Neutrophil (primary cell): ENCODE measurements around the gene ZNF804A.

Experiments
- H3K27ac ChIP-seq: fragments of 200-600 bp; sonication (generic); 2 replicates; pipeline ENCODE4 v1.5.1; 2016; ENCODE audit warnings: mild to moderate bottlenecking, moderate library complexity
- H3K27me3 ChIP-seq: fragments of 200-600 bp; sonication (generic); 2 replicates; pipeline ENCODE4 v1.6.0; 2016; ENCODE audit warnings: mild to moderate bottlenecking
- H3K36me3 ChIP-seq: fragments of 200-600 bp; sonication (generic); 2 replicates; pipeline ENCODE4 v1.5.1; 2017
- H3K4me1 ChIP-seq, 2 experiments: fragments of 200-600 bp in 1 of 2; sonication (generic) in 1 of 2; 1 replicate in 1 of 2; 2 replicates in 1 of 2; pipeline versions ENCODE4 v1.5.1 to v1.6.1; 2013 to 2016; ENCODE audit warnings: low read depth in 1 of 2, low read length in 1 of 2, mild to moderate bottlenecking in 1 of 2, moderate library complexity in 1 of 2; ENCODE audit not compliant: control insufficient read depth in 1 of 2, insufficient read depth in 1 of 2
- H3K4me3 ChIP-seq, 2 experiments: fragments of 200-600 bp in 1 of 2; sonication (generic) in 1 of 2; 1 replicate in 1 of 2; 2 replicates in 1 of 2; pipeline ENCODE4 v1.5.1; 2013 to 2016; ENCODE audit warnings: low read depth in 1 of 2, low read length in 1 of 2, mild to moderate bottlenecking in 1 of 2, moderate library complexity in 1 of 2
- H3K9me3 ChIP-seq: fragments of 200-600 bp; sonication (generic); 2 replicates; pipeline ENCODE4 v1.5.1; 2016
- CTCF ChIP-seq: fragments of 200-600 bp; sonication (generic); IDR thresholded peaks from 2 replicates; pipeline ENCODE4 v1.5.1; 2016; ENCODE audit warnings: antibody characterized with exemption

Gene ZNF804A

GRCh38 chr2:184598316-184599053 lies at the start of gene ZNF804A:
Gene ZNF804A, plus strand, starts transcription at chr2:184598529. Its CDS starts 431 bp downstream, at chr2:184598960.
- no peak for TF ChIP-seq CTCF
- Histone ChIP-seq H3K36me3 (peaks cover 12% of the 10 kb centered on the region), H3K9me3 (no peaks in the 10 kb centered on the region), H3K4me1 (peaks cover 36 to 39% of the 10 kb centered on the region in 2 experiments), H3K27me3 (no peaks in the 10 kb centered on the region), H3K27ac (peak within 1 kb of the TSS; percentile 97), H3K4me3 (peak within 1 kb of the TSS; percentile 74 to 86)

DNA sequence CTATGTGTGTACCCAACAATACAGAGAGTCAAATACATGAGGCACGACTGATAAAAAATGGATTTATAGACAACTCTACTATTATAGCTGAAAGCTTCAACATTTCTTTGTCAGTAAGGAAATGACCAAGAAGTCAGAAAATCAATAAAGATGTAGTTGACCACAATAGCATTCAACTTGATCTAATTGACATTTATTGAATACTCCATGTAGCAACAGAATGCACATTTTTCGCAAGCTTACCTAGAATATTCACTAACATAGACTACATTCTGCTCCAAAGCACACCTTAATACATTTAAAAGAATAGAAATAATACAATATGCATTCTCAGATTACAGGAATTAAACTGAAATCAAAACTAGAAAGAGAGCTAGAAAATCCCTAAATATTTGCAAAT lies 49.2 kb upstream of the ZNF804A start:
- no peak for TF ChIP-seq CTCF
- Histone ChIP-seq H3K9me3 (no peaks in the 10 kb centered on the region), H3K4me1 (no peaks in the 10 kb centered on the region), H3K36me3 (no peaks in the 10 kb centered on the region), H3K4me3 (no peak overlapping the region), H3K27ac (no peak overlapping the region), H3K27me3 (no peaks in the 10 kb centered on the region)

DNA sequence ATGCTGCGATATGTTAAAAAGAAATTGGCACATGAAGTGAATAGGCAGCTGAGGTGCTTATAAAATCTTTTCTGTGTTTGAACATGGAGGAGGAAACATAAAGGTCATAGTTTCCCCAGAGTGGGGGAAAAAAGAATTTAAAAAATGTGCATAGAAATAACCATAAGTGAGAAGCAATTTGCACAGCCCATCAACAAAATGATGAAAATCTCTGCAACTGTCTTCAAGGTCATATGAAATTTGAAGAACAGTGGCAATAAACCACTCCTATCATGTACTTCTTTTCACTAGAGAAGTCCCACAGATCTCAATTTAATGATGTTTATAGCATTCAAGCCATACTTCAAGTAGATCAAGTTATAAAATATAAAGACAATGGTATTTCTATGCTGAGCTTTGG lies 46.7 kb upstream of the ZNF804A start:
- Histone ChIP-seq H3K27me3 (no peaks in the 10 kb centered on the region), H3K4me1 (no peaks in the 10 kb centered on the region), H3K9me3 (no peaks in the 10 kb centered on the region), H3K4me3 (no peak overlapping the region), H3K27ac (no peak overlapping the region), H3K36me3 (no peaks in the 10 kb centered on the region)
- no peak for TF ChIP-seq CTCF

GRCh38 chr2:184554736-184555135 lies 43.6 kb upstream of the ZNF804A start:
- no peak overlapping the region for H3K27ac ChIP-seq
- TF ChIP-seq CTCF = no peak

GRCh38 chr2:184555352-184555751 lies 43.0 kb upstream of the ZNF804A start:
- Histone ChIP-seq H3K36me3 (no peaks in the 10 kb centered on the region), H3K27me3 (no peaks in the 10 kb centered on the region), H3K27ac (no peak overlapping the region), H3K9me3 (no peaks in the 10 kb centered on the region), H3K4me3 (no peak overlapping the region), H3K4me1 (no peaks in the 10 kb centered on the region)
- no peak for TF ChIP-seq CTCF

More at GRCh38 chr2:184554736-184555135, 43.6 kb upstream of the ZNF804A start:
- no peak overlapping the region for H3K4me3 ChIP-seq
- no peaks in the 10 kb centered on the region for H3K27me3 ChIP-seq
- no peaks in the 10 kb centered on the region for H3K36me3 ChIP-seq
- no peaks in the 10 kb centered on the region for H3K9me3 ChIP-seq
- H3K4me1 ChIP-seq = no peaks in the 10 kb centered on the region
